Natural killer cell (primary cell): ENCODE results near the gene IKZF3. TPM values are rescaled to one million over a fixed set of nuclear protein-coding genes. Genes with fewer than 3 reads are reported as not detected.
"Not testable (repeated sequence)": the region's sequence is repeated elsewhere in the genome, so short reads cannot be mapped to it uniquely, and the experiment has no call there.

Experiments
- ATAC-seq, 3 donors: fragments of 150-1000 bp in 2 of 3; fragments of 200-7000 bp in 1 of 3; cut with Tn5 transposase; 1 replicate in 1 of 3; 2 replicates in 2 of 3; pipeline ENCODE4 v1.10.0; 2021; ENCODE audit warnings: mild to moderate bottlenecking in 2 of 3, moderate library complexity in 2 of 3
- DNase-seq, 2 donors: peaks; one replicate each; pipeline versions ENCODE4 v3.0.0 to v3.0.0-alpha.2; 2013 to 2021; ENCODE audit warnings: mixed read lengths in 1 of 2
- H3K27ac ChIP-seq: one replicate; pipeline ENCODE4 v1.5.1; 2013; ENCODE audit warnings: mild to moderate bottlenecking, low read length
- H3K27me3 ChIP-seq: one replicate; pipeline ENCODE4 v1.6.1; 2013; ENCODE audit warnings: low read length; ENCODE audit not compliant: control insufficient read depth, insufficient read depth
- H3K36me3 ChIP-seq: one replicate; pipeline ENCODE4 v1.6.1; 2013; ENCODE audit warnings: low read length; ENCODE audit not compliant: control insufficient read depth, insufficient read depth
- H3K4me1 ChIP-seq: one replicate; pipeline ENCODE4 v1.6.1; 2013; ENCODE audit warnings: low read length; ENCODE audit not compliant: control insufficient read depth, insufficient read depth
- H3K4me3 ChIP-seq: one replicate; pipeline ENCODE4 v1.5.1; 2013; ENCODE audit warnings: low read length
- H3K9me3 ChIP-seq: one replicate; pipeline ENCODE4 v1.6.1; 2013; ENCODE audit warnings: low read length; ENCODE audit not compliant: control insufficient read depth, insufficient read depth
- H3K27ac Mint-ChIP-seq, 2 donors: one replicate each; pipeline ENCODE4 v1.8.0; 2022; ENCODE audit warnings: mild to moderate bottlenecking in 2 of 2, mixed read lengths in 2 of 2, moderate library complexity in 1 of 2
- H3K27me3 Mint-ChIP-seq, 2 donors: one replicate each; pipeline ENCODE4 v1.8.0; 2022; ENCODE audit warnings: low read depth in 2 of 2, mixed read lengths in 2 of 2
- H3K36me3 Mint-ChIP-seq: one replicate; pipeline ENCODE4 v1.8.0; 2022; ENCODE audit warnings: mixed read lengths
- H3K4me1 Mint-ChIP-seq, 2 donors: one replicate each; pipeline ENCODE4 v1.8.0; 2022; ENCODE audit warnings: mixed read lengths in 2 of 2
- H3K4me3 Mint-ChIP-seq: one replicate; pipeline ENCODE4 v1.8.0; 2022; ENCODE audit warnings: mild to moderate bottlenecking, moderate library complexity, mixed read lengths
- H3K9me3 Mint-ChIP-seq, 2 donors: one replicate each; pipeline ENCODE4 v1.8.0; 2022; ENCODE audit warnings: mixed read lengths in 2 of 2
- CTCF ChIP-seq: fragments of 200-600 bp; IDR thresholded peaks from one replicate; pipeline ENCODE4 v1.8.0; 2022; ENCODE audit warnings: antibody characterized with exemption
- WGBS: methylation state at CpG from one replicate; pipeline ENCODE4 v1.1.7; 2013; ENCODE audit warnings: missing lambda C conversion rate; ENCODE audit not compliant: insufficient coverage; 5-methylcytosine and 5-hydroxymethylcytosine counted together
- intact Hi-C: fragments of 100-400 bp; cut with micrococcal nuclease; formaldehyde crosslinking; loops from one replicate; pipeline ENCODE4 v1.14.2; 2022
- total RNA-seq, 4 donors: library from RNA; stranded (reverse); fragments of 120-200 nt in 1 of 4; gene quantifications; one replicate each; pipeline versions ENCODE4 v1.2.3 to v1.2.4, GENCODE V29; 2013 to 2022

IKZF3 gene
- total RNA-seq, 3 donors from 2014 or later (not counting 1 experiment from before 2014, with no cell fraction given): 134 to 162 (median 139) TPM

DNA sequence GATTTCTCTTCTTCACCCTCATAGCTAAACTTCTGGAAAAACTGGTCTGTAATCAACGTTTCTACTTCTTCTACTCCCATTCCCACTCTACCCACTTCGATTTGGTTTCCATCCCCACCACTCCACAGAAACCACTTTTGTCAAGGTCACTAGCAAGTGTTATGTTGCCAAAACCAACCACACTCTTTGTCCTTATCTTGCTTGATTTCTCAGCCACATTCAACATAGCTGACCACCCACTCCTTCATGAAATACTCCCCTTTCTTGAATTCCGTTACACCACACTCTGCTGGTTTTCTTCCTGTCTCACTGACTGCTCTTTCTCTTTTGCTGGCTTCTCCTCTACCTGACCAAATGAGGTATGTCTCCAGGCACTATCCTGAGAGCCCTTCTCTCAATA is 11.9 kb downstream of the IKZF3 start:
- ATAC-seq: peak; percentile 59 to 79 (median 63)
- H3K36me3 Mint-ChIP-seq: no peaks in the 10 kb centered on the region
- peaks cover 7% of the 10 kb centered on the region for H3K36me3 ChIP-seq
- peak overlapping the region; percentile 71 for H3K27ac ChIP-seq
- H3K4me1 ChIP-seq: peaks cover 29% of the 10 kb centered on the region
- H3K27ac Mint-ChIP-seq: peak overlapping the region; percentile 50 to 83
- H3K4me1 Mint-ChIP-seq: peaks cover 59 to 63% of the 10 kb centered on the region in 2 donors
- 22% methylated on average over 3 of the region's 3 CpGs for WGBS
- H3K4me3 Mint-ChIP-seq: peak overlapping the region; percentile 45
- intact Hi-C loops: no loop called here
- no peak for DNase-seq
- no peaks in the 10 kb centered on the region for H3K27me3 ChIP-seq
- no peaks in the 10 kb centered on the region for H3K9me3 Mint-ChIP-seq
- no peak overlapping the region for H3K4me3 ChIP-seq
- H3K9me3 ChIP-seq: no peaks in the 10 kb centered on the region
- no peak for TF ChIP-seq CTCF
- no peaks in the 10 kb centered on the region for H3K27me3 Mint-ChIP-seq

DNA sequence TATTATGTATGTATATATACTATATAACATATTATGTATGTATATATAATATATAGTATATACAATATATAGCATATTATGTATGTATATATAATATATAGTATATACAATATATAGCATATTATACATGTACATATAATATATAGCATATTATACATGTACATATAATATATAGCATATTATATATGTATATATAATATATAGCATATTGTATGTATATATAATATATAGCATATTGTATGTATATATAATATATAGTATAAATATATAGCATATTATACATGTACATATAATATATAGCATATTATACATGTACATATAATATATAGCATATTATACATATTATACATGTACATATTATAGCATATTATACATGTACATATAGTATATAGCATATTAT is 13.9 kb downstream of the IKZF3 start:
- H3K9me3 Mint-ChIP-seq, H3K27ac Mint-ChIP-seq, H3K4me3 Mint-ChIP-seq, H3K4me3 ChIP-seq, ATAC-seq, DNase-seq, H3K36me3 Mint-ChIP-seq, H3K27me3 ChIP-seq, H3K9me3 ChIP-seq, H3K36me3 ChIP-seq, intact Hi-C loops, H3K27me3 Mint-ChIP-seq, H3K27ac ChIP-seq: not testable (repeated sequence)
- H3K4me1 ChIP-seq: peaks cover 24% of the 10 kb centered on the region
- peaks cover 60 to 74% of the 10 kb centered on the region in 2 donors for H3K4me1 Mint-ChIP-seq

DNA sequence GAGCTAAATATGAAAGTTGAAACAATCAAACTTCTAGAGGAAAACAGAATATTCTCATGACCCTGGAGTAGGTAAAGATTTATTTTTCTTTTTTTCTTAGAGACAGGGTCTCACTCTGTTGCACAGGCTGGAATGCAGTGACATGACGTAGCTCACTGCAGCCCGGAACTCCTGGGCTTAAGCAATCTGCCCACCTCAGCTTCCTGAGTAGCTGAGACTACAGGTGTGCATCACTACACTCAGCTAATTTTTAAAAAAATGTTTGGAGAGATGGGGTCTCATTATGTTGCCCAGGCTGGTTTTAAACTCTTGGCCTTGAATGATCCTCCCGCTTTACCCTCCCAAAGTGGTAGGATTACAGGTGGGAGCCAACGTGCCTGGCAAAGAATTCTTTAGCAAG is 15.5 kb downstream of the IKZF3 start:
- no peaks in the 10 kb centered on the region for H3K9me3 ChIP-seq
- peaks cover 5% of the 10 kb centered on the region for H3K36me3 ChIP-seq
- no peaks in the 10 kb centered on the region for H3K36me3 Mint-ChIP-seq
- peaks cover 22% of the 10 kb centered on the region for H3K4me1 ChIP-seq
- H3K4me3 Mint-ChIP-seq: no peak overlapping the region
- ATAC-seq (no peak), DNase-seq (peak in 1 of 2 donors; percentile 64)
- WGBS: 56% methylated on average over 3 of the region's 4 CpGs
- no peaks in the 10 kb centered on the region for H3K9me3 Mint-ChIP-seq
- H3K27ac Mint-ChIP-seq: peak overlapping the region; percentile 81 to 85
- no peaks in the 10 kb centered on the region for H3K27me3 ChIP-seq
- no peak overlapping the region for H3K4me3 ChIP-seq
- H3K4me1 Mint-ChIP-seq: peaks cover 62 to 74% of the 10 kb centered on the region in 2 donors
- no peak for TF ChIP-seq CTCF
- no peak overlapping the region for H3K27ac ChIP-seq
- intact Hi-C loops: no loop called here
- no peaks in the 10 kb centered on the region for H3K27me3 Mint-ChIP-seq

DNA sequence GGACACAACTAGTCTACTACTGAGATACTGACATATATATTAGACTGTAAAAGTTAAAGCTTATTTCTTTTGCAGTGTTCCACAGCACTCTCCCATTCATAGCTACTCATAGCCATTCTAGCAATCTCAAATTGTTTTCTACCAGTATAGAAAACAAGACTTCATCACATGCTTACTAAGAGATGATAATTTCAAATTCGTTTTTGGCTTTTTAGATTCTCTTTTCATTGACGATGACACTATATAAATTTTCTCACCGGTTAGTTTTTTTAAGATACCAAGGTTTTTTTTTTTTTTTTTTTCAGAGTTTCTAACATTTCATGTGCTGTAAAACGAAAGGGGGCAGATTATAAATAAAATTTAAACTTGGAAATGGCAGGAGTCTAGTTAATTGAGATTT is 17.9 kb downstream of the IKZF3 start:
- intact Hi-C loops: no loop called here
- Mint-ChIP-seq H3K9me3 (no peaks in the 10 kb centered on the region), H3K4me1 (peaks cover 58 to 77% of the 10 kb centered on the region in 2 donors), H3K36me3 (no peaks in the 10 kb centered on the region), H3K27me3 (no peaks in the 10 kb centered on the region), H3K27ac (peak overlapping the region; percentile 81 to 85), H3K4me3 (no peak overlapping the region)
- WGBS: no CpG with 5 or more reads among the region's 4 CpGs
- Histone ChIP-seq H3K36me3 (peaks cover 7% of the 10 kb centered on the region), H3K9me3 (no peaks in the 10 kb centered on the region), H3K27me3 (no peaks in the 10 kb centered on the region), H3K27ac (no peak overlapping the region), H3K4me3 (no peak overlapping the region), H3K4me1 (peaks cover 13% of the 10 kb centered on the region)
- ATAC-seq: no peak
- DNase-seq: no peak
- no peak for TF ChIP-seq CTCF
